Gastroesophageal sphincter (tissue), 3 donors: Measurements from ENCODE around the gene PPFIBP1.
A peak's percentile ranks its signal among the peaks of the same experiment; 100 is the strongest.

Experiments
- CTCF ChIP-seq, 4 experiments: fragments of 200-600 bp in 2 of 4; fragments of 450-650 bp in 2 of 4; sonication (generic) in 1 of 4; IDR thresholded peaks; one replicate each; pipeline ENCODE4 v1.5.1; 2017 to 2019; ENCODE audit warnings: antibody characterized with exemption in 4 of 4, mild to moderate bottlenecking in 2 of 4, moderate library complexity in 2 of 4
- POLR2AphosphoS5 ChIP-seq: sonication (generic); formaldehyde crosslinking; IDR thresholded peaks from one replicate; pipeline ENCODE4 v1.6.1; 2017; ENCODE audit warnings: antibody characterized with exemption

- TF ChIP-seq POLR2AphosphoS5 (peak; percentile 92), CTCF (IDR thresholded peaks at IDR 0.05) (peak in 3 of 4 experiments; percentile 39 to 52 (median 44))
Measured at GRCh38 chr12:27523642-27524493, at the start of gene PPFIBP1.
